Gastrocnemius medialis (tissue), 4 donors: Measurements from ENCODE around the gene AKAP3.

Experiments used
- CTCF ChIP-seq, 5 experiments: fragments of 450-650 bp in 3 of 5; fragments of 200-600 bp in 2 of 5; sonication (generic) in 2 of 5; IDR thresholded peaks in 4 of 5; conservative IDR thresholded peaks in 1 of 5; 1 replicate in 4 of 5; 2 replicates in 1 of 5; pipeline ENCODE4 v1.5.1; 2016 to 2019; ENCODE audit warnings: antibody characterized with exemption in 5 of 5, mild to moderate bottlenecking in 3 of 5, moderate library complexity in 3 of 5
- POLR2A ChIP-seq, 2 donors: fragments of 450-650 bp; IDR thresholded peaks; one replicate each; pipeline ENCODE4 v1.6.1; 2017; ENCODE audit warnings: antibody characterized with exemption in 2 of 2, mild to moderate bottlenecking in 2 of 2, moderate library complexity in 2 of 2

GRCh38 chr12:4649358-4649661 is 459 bp upstream of the AKAP3 start:
- TF ChIP-seq CTCF (IDR thresholded peaks at IDR 0.05 in 4 of 5, conservative IDR thresholded peaks at IDR 0.05 in 1 of 5): no peak
- no peak for TF ChIP-seq POLR2A (IDR thresholded peaks at IDR 0.05)
